NCI-H1105 (cell line): ENCODE results near the gene ANKDD1A.

ENCODE experiments used
- DNase-seq: peaks from one replicate; lab custom pipeline; 2025; lab: John Stamatoyannopoulos, UW

The ANKDD1A gene

DNA sequence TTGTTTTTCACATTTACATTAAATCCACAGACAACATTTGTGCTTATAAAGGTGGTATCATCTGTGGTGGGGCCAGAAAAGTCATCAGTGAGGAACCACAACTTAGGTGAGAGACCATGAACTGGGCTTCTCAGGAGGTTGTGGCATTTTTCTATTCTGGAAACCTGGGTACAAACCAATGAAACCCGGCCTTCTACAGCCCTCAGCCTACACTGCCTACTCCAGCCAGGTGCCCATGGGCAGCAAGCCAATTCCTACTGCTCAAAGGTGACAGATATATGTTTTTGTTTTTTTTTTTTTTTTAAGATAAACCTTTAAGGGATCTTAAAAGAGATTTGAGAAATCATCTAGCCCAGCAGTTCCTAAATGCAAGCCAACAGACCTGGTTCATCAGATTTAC lies 57.7 kb downstream of the ANKDD1A start:
- DNase-seq = no peak

GRCh38 chr15:64970698-64971097 lies 59.0 kb downstream of the ANKDD1A start:
- no peak for DNase-seq

DNA sequence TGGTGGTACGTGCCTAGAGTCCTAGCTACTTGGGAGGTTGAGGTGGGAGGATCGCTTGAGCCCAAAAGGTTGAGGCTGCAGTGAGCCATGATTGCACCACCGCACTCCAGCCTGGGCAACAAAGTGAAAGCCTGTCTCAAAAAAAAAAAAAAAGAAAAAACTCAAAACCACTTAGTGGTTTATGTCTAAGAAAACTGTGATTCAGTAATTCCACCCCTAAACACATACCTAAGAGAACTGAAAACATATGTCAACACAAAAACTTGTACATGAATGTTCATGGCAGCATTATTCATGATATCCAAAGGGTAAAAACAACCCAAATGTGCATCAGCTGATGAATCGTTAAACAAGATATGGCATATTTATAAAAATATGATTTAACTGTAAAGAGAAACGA lies 63.7 kb downstream of the ANKDD1A start:
- DNase-seq = no peak

DNA sequence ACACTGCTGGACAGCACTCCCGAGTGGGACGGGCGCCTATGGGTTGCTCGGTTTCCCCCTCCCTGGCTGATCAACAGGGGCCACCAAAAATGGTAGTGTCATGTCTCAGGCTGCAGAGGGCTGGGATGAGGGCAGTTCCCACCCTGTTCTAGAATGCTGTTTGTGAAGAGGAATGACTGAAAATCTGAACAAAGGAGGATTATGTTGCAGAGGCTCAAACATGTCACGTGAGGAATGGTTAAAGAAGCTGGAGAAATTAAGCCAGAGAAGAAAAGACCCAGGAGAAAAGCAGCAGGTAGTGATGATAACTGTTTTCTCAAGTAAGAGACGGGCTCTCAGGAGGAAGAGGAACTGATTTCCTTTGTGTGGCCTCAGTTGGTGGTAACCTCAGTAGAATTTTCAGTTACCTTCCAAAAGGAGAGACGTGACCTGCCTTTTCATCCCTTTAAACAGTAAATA lies 67.6 kb downstream of the ANKDD1A start:
- DNase-seq = no peak

DNA sequence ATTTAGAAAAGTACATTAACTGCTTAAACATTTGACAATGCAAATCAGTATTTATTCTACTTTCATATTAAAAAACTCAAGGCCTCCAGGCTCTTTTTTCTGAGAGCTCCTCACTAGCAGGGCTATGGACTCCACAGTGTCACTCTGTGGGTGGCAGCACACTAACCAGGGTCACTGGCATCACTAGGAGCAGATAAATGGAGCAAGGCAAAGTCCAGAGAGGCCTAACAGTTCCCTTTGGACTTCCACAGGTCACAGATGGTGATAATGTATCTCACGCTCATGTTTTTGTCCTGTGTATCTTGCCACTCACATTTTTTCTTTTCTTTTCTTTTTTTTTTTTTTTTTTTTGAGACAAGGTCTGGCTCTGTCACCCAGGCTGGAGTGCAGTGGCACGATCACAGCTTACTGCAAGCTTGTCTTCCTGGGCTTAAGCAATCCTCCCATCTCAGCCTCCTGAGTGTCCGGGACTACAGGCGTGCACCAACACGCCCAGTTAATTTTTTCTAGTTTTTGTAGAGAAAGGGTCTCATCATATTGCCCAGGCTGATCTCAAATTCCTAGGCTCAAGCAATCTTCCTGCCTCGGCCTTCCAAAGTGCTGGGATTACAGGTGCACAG lies 70.2 kb downstream of the ANKDD1A start:
- DNase-seq = no peak

DNA sequence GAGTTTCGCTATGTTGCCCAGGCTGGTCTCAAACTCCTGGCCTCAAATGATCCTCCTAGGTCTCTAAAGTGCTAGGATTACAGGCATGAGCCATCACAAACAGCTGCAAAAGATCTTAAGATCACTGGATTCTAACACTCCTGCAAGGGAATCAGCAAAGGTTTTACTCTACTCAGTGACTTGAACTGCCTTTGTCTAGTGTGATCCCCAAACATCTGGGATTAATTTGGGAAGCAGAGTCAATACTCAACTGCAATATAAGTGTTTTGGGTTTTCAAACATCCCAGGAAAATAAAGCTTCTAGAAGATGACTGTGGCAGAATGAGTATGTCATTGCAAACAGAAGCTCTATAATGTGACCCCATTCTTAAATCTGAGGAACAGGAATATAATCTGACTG lies 70.8 kb downstream of the ANKDD1A start:
- no peak for DNase-seq

DNA sequence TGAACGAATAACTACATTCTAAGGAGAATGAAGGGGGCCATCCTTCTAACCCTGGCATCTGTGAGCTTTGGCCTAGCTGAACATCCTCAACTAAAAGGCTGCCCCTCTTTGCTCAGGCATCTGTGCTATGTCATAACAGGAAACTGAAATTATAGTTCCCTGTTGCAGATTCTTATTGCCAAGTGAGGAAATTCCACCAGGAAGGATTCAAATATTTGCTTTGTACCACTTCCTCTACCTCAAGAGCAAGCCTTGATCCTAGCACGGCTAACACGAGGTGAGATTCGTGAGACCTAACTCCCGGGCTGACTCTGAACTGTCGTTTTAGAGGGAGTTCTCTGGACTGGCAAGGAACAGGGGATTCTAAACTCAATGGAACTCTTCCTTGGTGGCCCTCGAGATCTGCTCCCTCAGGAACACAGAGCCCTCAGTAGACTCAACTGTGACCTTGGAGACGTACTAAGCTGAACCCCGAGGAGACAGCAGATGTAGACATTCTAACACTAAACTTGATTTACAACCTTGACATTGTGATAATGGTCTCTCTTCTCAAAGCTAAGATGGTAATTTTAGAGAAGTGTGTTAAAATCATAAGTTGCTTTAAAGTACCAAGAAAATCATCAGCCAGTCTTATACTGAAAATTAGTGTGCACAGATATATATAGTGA lies 73.8 kb downstream of the ANKDD1A start:
- no peak for DNase-seq

DNA sequence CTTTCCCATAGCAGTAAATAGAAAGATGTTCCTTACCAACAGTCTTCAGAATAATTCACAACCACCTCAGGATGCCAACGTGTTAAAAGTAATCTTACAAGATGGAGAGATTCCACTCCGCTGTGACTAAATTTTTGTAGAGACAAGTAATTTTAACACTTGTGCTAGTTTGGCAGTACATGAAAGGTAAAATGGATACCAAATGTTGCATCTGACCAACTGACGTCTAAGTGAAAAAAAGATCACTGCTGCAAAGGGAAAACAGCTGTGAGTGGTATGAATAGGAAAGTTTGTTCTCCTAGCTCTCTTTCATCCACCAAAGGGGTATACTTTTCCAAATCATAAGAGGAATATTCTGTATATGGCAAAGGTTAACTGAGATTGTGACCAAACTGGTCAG lies 75.4 kb downstream of the ANKDD1A start:
- DNase-seq = no peak

DNA sequence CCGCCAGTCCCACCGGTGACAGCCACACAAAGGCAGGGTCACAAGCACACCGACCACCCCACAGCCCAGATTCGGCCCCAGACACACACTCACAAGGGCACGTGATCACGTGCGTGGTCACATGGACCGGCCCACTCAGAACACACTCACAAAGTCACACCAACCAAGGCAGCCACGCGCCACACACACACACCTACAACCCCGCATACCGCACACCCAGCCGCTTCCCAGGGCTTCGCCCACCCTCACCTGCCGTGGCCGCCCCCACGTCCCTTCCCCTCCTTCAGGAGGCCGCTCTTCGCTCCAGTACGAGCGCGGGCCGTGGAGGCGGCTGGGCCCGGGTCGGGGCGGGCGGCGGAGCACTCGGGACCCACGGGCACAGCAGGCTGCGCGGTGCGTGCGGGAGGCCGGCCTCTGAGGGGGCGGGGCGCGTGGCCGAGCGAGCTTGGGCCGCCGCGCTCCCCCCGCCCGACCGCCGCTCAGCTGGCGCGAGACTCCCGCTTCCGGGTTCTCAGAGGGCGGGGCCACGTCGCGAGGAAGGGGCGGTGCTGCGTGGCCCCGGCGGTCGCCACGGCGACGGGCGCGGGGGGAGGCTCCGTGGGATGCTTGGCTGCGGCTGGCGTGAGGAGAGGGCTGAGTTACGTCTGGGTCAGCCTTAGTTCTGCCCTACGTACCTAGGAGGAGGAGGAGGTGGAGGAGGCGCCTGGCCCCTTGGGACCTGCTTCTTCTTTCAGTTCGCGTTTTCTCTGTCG lies 77.9 kb downstream of the ANKDD1A start, which contains the start of gene SPG21:
Gene SPG21, minus strand, starts transcription at position 499 of the 752 bp plus-strand sequence. CDS start 6,345 bp downstream, outside the sequence.
- DNase-seq = peak; percentile 96

DNA sequence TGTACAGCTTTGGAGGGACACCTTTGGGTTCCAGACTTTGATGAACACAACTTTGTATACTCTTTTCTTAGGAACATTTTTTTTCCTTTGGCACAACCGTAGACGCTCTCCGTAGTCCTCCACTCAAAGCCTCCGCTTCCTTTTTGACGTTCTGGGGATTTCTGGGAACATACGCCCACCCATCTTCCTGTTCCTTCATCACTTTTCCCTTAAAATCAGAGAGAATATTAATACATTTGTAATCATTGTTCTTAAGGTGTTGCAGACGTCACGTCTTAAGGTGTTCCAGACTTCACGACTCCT lies 78.4 kb downstream of the ANKDD1A start:
- no peak for DNase-seq

DNA sequence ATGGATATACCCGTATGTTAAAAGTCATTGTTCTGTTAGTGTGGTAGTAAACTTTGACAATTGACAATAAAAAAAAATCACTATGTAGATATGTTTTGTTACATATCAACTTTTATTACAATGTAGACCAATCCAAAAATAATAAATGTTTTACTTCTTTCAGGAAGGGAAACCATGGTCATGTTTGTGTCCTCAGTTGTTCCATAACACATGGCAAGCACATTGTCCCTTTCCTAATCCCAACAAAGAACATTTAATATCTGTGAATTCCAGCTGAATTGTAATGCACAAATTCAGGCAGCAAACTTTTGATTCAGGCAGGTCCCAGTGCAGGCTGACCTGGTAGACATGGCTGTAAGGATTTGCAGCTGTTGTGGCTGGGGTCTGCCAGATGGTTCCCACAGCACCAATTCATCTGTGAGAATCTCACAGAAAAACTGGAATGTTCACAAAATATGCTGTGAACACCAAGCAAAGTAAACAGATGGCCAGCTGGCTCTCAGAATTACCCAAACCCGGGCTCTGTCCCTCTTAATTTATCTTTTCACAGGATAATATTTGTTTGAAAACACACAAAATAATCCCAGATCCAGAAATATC lies 79.9 kb downstream of the ANKDD1A start:
- DNase-seq = no peak

GRCh38 chr15:64993290-64993689 lies 81.6 kb downstream of the ANKDD1A start:
- no peak for DNase-seq

DNA sequence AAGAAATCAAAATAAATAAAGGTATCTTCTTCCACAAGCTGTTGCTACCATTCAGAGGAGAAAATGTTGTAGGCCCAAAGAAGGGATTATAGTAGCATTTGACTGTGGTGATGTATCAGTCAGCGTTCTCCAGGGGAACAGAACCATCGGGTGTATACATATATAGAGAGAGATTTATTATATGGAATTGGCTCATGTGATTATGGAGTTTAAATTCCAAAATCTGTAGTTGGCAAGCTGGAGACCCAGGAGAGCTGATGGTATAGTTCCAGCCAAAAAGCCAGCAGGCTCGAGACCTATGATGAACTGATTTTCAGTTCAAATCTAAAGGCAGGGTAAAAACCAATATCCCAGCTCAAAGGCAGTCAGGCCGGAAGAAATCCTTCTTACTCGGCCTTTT lies 85.4 kb downstream of the ANKDD1A start:
- no peak for DNase-seq

- DNase-seq = no peak
Observed at GRCh38 chr15:64997745-64998375, 86.2 kb downstream of the ANKDD1A start.

- DNase-seq = no peak
Observed at GRCh38 chr15:65004993-65005392, 93.3 kb downstream of the ANKDD1A start.

DNA sequence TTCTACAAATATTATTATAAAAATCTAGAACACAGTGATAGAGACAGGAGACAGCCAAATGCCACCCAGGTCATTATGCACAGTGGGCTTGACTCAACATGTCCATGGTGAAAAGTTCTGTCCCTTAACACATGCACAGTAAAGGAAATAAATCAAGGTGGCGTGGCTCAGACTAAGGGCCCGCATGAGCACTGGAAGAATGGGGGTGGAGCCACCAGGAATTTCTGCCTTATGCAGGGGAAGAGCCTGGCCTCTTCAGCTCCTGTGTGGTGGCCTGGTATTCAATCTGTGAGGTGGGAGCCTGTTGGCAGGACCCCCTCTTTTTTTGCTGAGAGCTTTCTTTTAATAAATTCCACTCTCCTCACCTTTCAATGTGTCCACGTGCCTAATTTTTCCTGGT lies 95.2 kb downstream of the ANKDD1A start:
- no peak for DNase-seq
